Psoas muscle (tissue), 8 donors: Measurements from ENCODE around the gene CCDC7. TPM values are rescaled to one million over a fixed set of nuclear protein-coding genes. Genes with fewer than 3 reads are reported as not detected.
"Not testable (repeated sequence)": the region's sequence is repeated elsewhere in the genome, so short reads cannot be mapped to it uniquely, and the experiment has no call there.

ENCODE experiments used
- ATAC-seq, 4 donors: fragments of 200-7000 bp; cut with Tn5 transposase; one replicate each; pipeline ENCODE4 v1.9.1; 2020; ENCODE audit warnings: moderate library complexity in 3 of 4, mild to moderate bottlenecking in 2 of 4
- DNase-seq, 2 donors: peaks; one replicate each; pipeline ENCODE4 v3.0.0-alpha.2; 2020
- H3K27ac ChIP-seq: fragments of 200-600 bp; one replicate; pipeline ENCODE4 v1.8.0; 2022
- H3K27me3 ChIP-seq, 3 donors: fragments of 200-600 bp in 1 of 3; one replicate each; pipeline versions ENCODE4 v1.6.1 to v1.8.0; 2013 to 2022; ENCODE audit warnings: low read length in 2 of 3, mild to moderate bottlenecking in 2 of 3, moderate library complexity in 1 of 3; ENCODE audit not compliant: insufficient read depth in 3 of 3
- H3K36me3 ChIP-seq, 2 donors: fragments of 200-600 bp in 1 of 2; one replicate each; pipeline versions ENCODE4 v1.6.1 to v1.8.0; 2013 to 2022; ENCODE audit warnings: low read depth in 1 of 2, mild to moderate bottlenecking in 1 of 2, moderate library complexity in 1 of 2; ENCODE audit not compliant: insufficient read depth in 1 of 2
- H3K4me1 ChIP-seq: fragments of 200-600 bp; one replicate; pipeline ENCODE4 v1.8.0; 2022
- H3K4me3 ChIP-seq: fragments of 200-600 bp; one replicate; pipeline ENCODE4 v1.8.0; 2022; ENCODE audit warnings: mild to moderate bottlenecking
- H3K9me3 ChIP-seq: fragments of 200-600 bp; one replicate; pipeline ENCODE4 v1.8.0; 2022
- CTCF ChIP-seq: fragments of 200-600 bp; IDR thresholded peaks from one replicate; pipeline ENCODE4 v1.8.0; 2022; ENCODE audit warnings: antibody characterized with exemption
- WGBS, 3 donors: extraction: QIAGEN DNeasy Blood & Tissue Kit; methylation state at CpG; one replicate each; pipeline versions ENCODE4 v1.1.6 to v1.1.7; 2013; 5-methylcytosine and 5-hydroxymethylcytosine counted together
- intact Hi-C, 2 donors: fragments of 100-400 bp; cut with DNase I; formaldehyde crosslinking; loops; one replicate each; pipeline versions ENCODE4 v1.11.0 to v1.14.2; 2022
- polyA plus RNA-seq, 3 donors: library from polyadenylated mRNA; stranded (reverse); fragments of 200-250 nt; gene quantifications; one replicate each; pipeline ENCODE4 v1.2.3, GENCODE V29; 2013
- total RNA-seq, 4 donors: library from RNA; stranded (reverse); fragmentation: NEBNext Ultra II Directional in 2 of 4; extraction: Animal tissue kit (Norgen Biotek cat#: 25700) in 2 of 4; gene quantifications; one replicate each; pipeline versions ENCODE4 v1.2.1 to v1.2.4, GENCODE V29; 2021 to 2023
- donor health status: healthy with polysubstance abuse.
- donor health status: DM: no; HTN: no; CAD: no; lungs with moderate emphysema.
- donor health status: Bipolar disorder and iron deficiency.
- donor health status: healthy.
- donor health status: DM: yes; HTN: yes; CAD: no.
- donor health status: DM: no; HTN: no; CAD: no.
- donor health status: DM: no; HTN: no; CAD: no.
- donor health status: DM: yes; HTN: yes; CAD: no.

The CCDC7 gene
- total and polyA plus RNA-seq, 7 donors = 0.85 to 20.4 (median 13.5) TPM

- intact Hi-C loops = no loop called here
- H3K36me3 ChIP-seq = peaks cover 0 to 3% of the 10 kb centered on the region in 2 donors
- no peak for DNase-seq
- no peak overlapping the region for H3K27ac ChIP-seq
- ATAC-seq = no peak
- no peaks in the 10 kb centered on the region for H3K27me3 ChIP-seq
- no peak for TF ChIP-seq CTCF
- H3K9me3 ChIP-seq = peaks cover 7% of the 10 kb centered on the region
- H3K4me3 ChIP-seq = no peak overlapping the region
- H3K4me1 ChIP-seq = no peaks in the 10 kb centered on the region
Measured at GRCh38 chr10:32629910-32630309, 184.0 kb downstream of the CCDC7 start.

DNA sequence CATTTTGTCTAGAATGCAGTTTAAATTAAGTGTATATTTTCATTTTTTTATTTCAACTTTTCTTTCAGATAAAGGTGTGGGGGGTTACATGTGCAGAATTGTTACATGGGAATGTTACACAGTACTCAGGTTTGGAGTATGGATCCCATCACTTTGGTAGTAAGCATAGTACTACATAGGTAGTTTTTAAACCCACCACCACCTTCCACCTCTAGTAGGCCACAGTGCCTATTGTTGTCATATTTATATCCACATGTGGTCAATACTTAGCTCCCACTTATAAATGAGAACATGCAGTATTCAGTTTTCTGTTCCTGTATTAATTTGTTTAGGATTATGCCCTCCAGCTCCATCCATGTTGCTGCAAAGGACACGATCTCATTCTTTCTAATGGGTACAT is 200.6 kb downstream of the CCDC7 start:
- WGBS, 3 donors = 96 to 97% (median 96%) methylated on average over 1 of the region's 1 CpG
- intact Hi-C loops = no loop called here
- no peak for DNase-seq

GRCh38 chr10:32650246-32650655 is 204.3 kb downstream of the CCDC7 start:
- peaks cover 12% of the 10 kb centered on the region for H3K9me3 ChIP-seq
- no peak for DNase-seq
- H3K4me3 ChIP-seq = no peak overlapping the region
- H3K27ac ChIP-seq = no peak overlapping the region
- no peak for TF ChIP-seq CTCF
- H3K4me1 ChIP-seq = no peaks in the 10 kb centered on the region
- no peaks in the 10 kb centered on the region for H3K36me3 ChIP-seq
- WGBS, 3 donors = 77 to 88% (median 81%) methylated on average over 1 of the region's 1 CpG
- no peaks in the 10 kb centered on the region for H3K27me3 ChIP-seq
- intact Hi-C loops = no loop called here
- ATAC-seq = no peak

More for the DNA sequence above, 200.6 kb downstream of the CCDC7 start:
- no peak overlapping the region for H3K27ac ChIP-seq
- no peak for ATAC-seq
- no peaks in the 10 kb centered on the region for H3K36me3 ChIP-seq
- peaks cover 12% of the 10 kb centered on the region for H3K9me3 ChIP-seq
- H3K27me3 ChIP-seq = no peaks in the 10 kb centered on the region
- H3K4me3 ChIP-seq = no peak overlapping the region
- TF ChIP-seq CTCF = no peak
- no peaks in the 10 kb centered on the region for H3K4me1 ChIP-seq

DNA sequence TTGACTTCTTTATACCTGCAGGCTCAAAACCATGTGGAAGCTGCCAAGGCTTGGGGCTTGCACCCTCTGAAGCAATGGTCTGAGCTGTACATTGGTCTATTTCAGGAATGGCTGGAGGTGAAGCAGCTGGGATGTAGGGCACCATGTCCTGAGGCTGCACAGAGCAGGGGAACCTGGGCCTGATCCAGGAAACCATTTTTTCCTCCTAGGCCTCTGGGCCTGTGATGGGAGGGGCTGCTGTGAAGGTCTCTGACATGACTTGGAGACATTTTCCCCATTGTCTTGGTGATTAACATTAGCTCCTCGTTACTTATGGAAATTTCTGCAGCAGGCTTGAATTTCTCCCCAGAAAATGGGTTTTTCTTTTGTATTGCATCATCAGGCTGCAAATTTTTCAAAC is 211.5 kb downstream of the CCDC7 start:
- H3K27me3 ChIP-seq, H3K27ac ChIP-seq, H3K9me3 ChIP-seq, H3K36me3 ChIP-seq, H3K4me1 ChIP-seq, intact Hi-C loops, H3K4me3 ChIP-seq, DNase-seq, ATAC-seq: not testable (repeated sequence)
- 0 to 75% (median 46%) methylated on average over 1 of the region's 1 CpG for WGBS, 3 donors

- TF ChIP-seq CTCF = no peak
- Histone ChIP-seq H3K27me3 (no peaks in the 10 kb centered on the region), H3K36me3 (no peaks in the 10 kb centered on the region), H3K4me1 (no peaks in the 10 kb centered on the region), H3K4me3 (no peak overlapping the region), H3K9me3 (no peaks in the 10 kb centered on the region), H3K27ac (no peak overlapping the region)
- DNase-seq (no peak), ATAC-seq (no peak)
- 72 to 98% (median 90%) methylated on average over 2 of the region's 2 CpGs for WGBS, 3 donors
- intact Hi-C loops = no loop called here
Measured at GRCh38 chr10:32661346-32661745, 215.4 kb downstream of the CCDC7 start.
